Uterus (tissue), 2 donors: ENCODE data around the gene CCHCR1.

Experiments
- CTCF ChIP-seq, 4 experiments: fragments of 200-600 bp in 2 of 4; fragments of 450-650 bp in 2 of 4; sonication (generic) in 2 of 4; IDR thresholded peaks; one replicate each; pipeline ENCODE4 v1.5.1; 2016 to 2019; ENCODE audit warnings: antibody characterized with exemption in 4 of 4, mild to moderate bottlenecking in 2 of 4, moderate library complexity in 1 of 4
- POLR2A ChIP-seq, 2 donors: fragments of 450-650 bp; IDR thresholded peaks; one replicate each; pipeline ENCODE4 v1.6.1; 2016; ENCODE audit warnings: antibody characterized with exemption in 2 of 2, mild to moderate bottlenecking in 1 of 2, moderate library complexity in 1 of 2

DNA sequence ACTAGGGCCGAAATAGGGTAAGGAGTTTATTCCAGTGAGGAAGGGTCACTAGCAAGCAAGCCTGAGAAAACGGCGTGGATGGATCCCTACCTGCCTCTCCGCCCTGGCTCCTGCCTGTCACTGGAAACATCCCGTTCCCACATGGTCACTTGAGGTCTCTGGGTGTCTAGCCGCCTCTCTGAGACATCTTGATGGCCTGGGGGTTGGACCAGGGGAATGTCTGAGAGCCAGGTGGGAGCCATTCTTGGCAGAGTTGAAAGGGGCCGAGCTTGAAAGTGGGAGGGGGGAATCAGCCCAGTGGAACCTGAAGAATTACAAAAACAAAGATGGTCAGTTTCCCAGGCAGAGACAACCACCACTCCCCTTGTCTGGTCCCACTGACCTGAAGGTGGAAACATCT, 961 bp downstream of the CCHCR1 start:
- no peak for TF ChIP-seq CTCF (IDR thresholded peaks at IDR 0.05)
- no peak for TF ChIP-seq POLR2A (IDR thresholded peaks at IDR 0.05)
